HEK293 (cell line): Measurements from ENCODE around the gene TANC1.

Source experiments
- CTCF ChIA-PET: fragments of 350-600 bp; formaldehyde crosslinking; extraction: SDS; loops from one replicate; lab custom pipeline; 2021; ENCODE audit warnings: antibody characterized with exemption; lab: Yijun Ruan, JAX
- POLR2A ChIA-PET: fragments of 300-600 bp; formaldehyde crosslinking; extraction: SDS; loops from one replicate; lab custom pipeline; 2020; ENCODE audit warnings: antibody characterized with exemption, inconsistent platforms; lab: Yijun Ruan, JAX
- H3K27ac ChIP-seq: fragments of 200-500 bp; sonication (Bioruptor generic); 2 replicates; pipeline ENCODE4 v1.5.1; 2014; ENCODE audit warnings: low read depth, low read length, control low read depth, inconsistent platforms; ENCODE audit errors: extremely low read depth
- H3K36me3 ChIP-seq, 2 experiments: fragments of 200-500 bp in 1 of 2; sonication (Bioruptor generic) in 1 of 2; 1 replicate in 1 of 2; 2 replicates in 1 of 2; pipeline ENCODE4 v1.5.1; 2014 to 2017; ENCODE audit warnings: inconsistent platforms in 2 of 2, low read length in 2 of 2; ENCODE audit not compliant: control insufficient read depth in 2 of 2, insufficient read depth in 1 of 2
- H3K4me1 ChIP-seq: fragments of 200-500 bp; sonication (Bioruptor generic); 2 replicates; pipeline ENCODE4 v1.5.1; 2014; ENCODE audit warnings: mild to moderate bottlenecking, low read length, inconsistent platforms; ENCODE audit not compliant: control insufficient read depth, insufficient read depth
- H3K4me3 ChIP-seq: 2 replicates; pipeline ENCODE4 v1.5.1; 2011; ENCODE audit warnings: low read depth, mild to moderate bottlenecking, control low read depth, low read length, moderate library complexity
- H3K9me3 ChIP-seq: fragments of 200-500 bp; sonication (Bioruptor generic); 2 replicates; pipeline ENCODE4 v1.5.1; 2014; ENCODE audit warnings: low read depth, low read length, inconsistent platforms; ENCODE audit not compliant: control insufficient read depth, insufficient read depth
- EGR2 ChIP-seq: fragments of 450-650 bp; formaldehyde crosslinking; IDR thresholded peaks from 2 replicates; pipeline ENCODE4 v1.5.1; 2016; ENCODE audit warnings: low read depth, missing biosample characterization, missing genetic modification characterization
- HOXD13 ChIP-seq: sonication (generic); formaldehyde crosslinking; IDR thresholded peaks from 2 replicates; pipeline ENCODE4 v1.8.0; 2022; ENCODE audit warnings: missing genetic modification reagents, borderline replicate concordance
- ZBTB17 ChIP-seq: fragments of 450-650 bp; formaldehyde crosslinking; IDR thresholded peaks from 2 replicates; pipeline ENCODE4 v1.5.1; 2016; ENCODE audit warnings: missing biosample characterization, missing genetic modification characterization
- ZBTB8A ChIP-seq: fragments of 450-650 bp; formaldehyde crosslinking; IDR thresholded peaks from 2 replicates; pipeline ENCODE4 v1.5.1; 2016; ENCODE audit warnings: missing biosample characterization, missing genetic modification characterization
- ZFHX2 ChIP-seq: fragments of 450-650 bp; formaldehyde crosslinking; conservative IDR thresholded peaks from 2 replicates; pipeline ENCODE4 v1.5.1; 2016; ENCODE audit warnings: missing biosample characterization, missing genetic modification characterization
- ZNF248 ChIP-seq: fragments of 450-650 bp; formaldehyde crosslinking; IDR thresholded peaks from 2 replicates; pipeline ENCODE4 v1.5.1; 2017; ENCODE audit warnings: missing biosample characterization, missing genetic modification characterization
- ZNF423 ChIP-seq: fragments of 450-650 bp; formaldehyde crosslinking; IDR thresholded peaks from 2 replicates; pipeline ENCODE4 v1.5.1; 2016; ENCODE audit warnings: missing biosample characterization, missing genetic modification characterization
- ZNF426 ChIP-seq: fragments of 450-650 bp; formaldehyde crosslinking; IDR thresholded peaks from 2 replicates; pipeline ENCODE4 v1.5.1; 2017; ENCODE audit warnings: missing biosample characterization, missing genetic modification characterization, mild to moderate bottlenecking, inconsistent platforms, moderate library complexity
- ZNF488 ChIP-seq: fragments of 450-650 bp; formaldehyde crosslinking; IDR thresholded peaks from 2 replicates; pipeline ENCODE4 v1.5.1; 2016; ENCODE audit warnings: missing biosample characterization, missing genetic modification characterization
- ZNF518A ChIP-seq: fragments of 450-650 bp; formaldehyde crosslinking; conservative IDR thresholded peaks from 2 replicates; pipeline ENCODE4 v1.5.1; 2016; ENCODE audit warnings: low read depth, missing biosample characterization, missing genetic modification characterization
- ZNF521 ChIP-seq: fragments of 450-650 bp; formaldehyde crosslinking; IDR thresholded peaks from 2 replicates; pipeline ENCODE4 v1.5.1; 2017; ENCODE audit warnings: missing biosample characterization, mild to moderate bottlenecking, missing genetic modification characterization
- ZNF560 ChIP-seq: fragments of 450-650 bp; formaldehyde crosslinking; IDR thresholded peaks from 2 replicates; pipeline ENCODE4 v1.5.1; 2017; ENCODE audit warnings: missing biosample characterization, missing genetic modification characterization, borderline replicate concordance
- ZNF623 ChIP-seq: fragments of 450-650 bp; formaldehyde crosslinking; IDR thresholded peaks from 2 replicates; pipeline ENCODE4 v1.5.1; 2016; ENCODE audit warnings: missing biosample characterization, missing genetic modification characterization
- ZNF670 ChIP-seq: fragments of 450-650 bp; formaldehyde crosslinking; IDR thresholded peaks from 2 replicates; pipeline ENCODE4 v1.5.1; 2016; ENCODE audit warnings: missing biosample characterization, missing genetic modification characterization, low read depth
- ZNF837 ChIP-seq: fragments of 450-650 bp; formaldehyde crosslinking; IDR thresholded peaks from 2 replicates; pipeline ENCODE4 v1.5.1; 2016; ENCODE audit warnings: missing biosample characterization, missing genetic modification characterization
- TF ChIP-seq, protein P1 (sequence below): fragments of 450-650 bp; formaldehyde crosslinking; IDR thresholded peaks from 2 replicates; pipeline ENCODE4 v1.5.1; 2016; ENCODE audit warnings: missing biosample characterization, missing genetic modification characterization
- TF ChIP-seq, protein P2 (sequence below): fragments of 450-650 bp; formaldehyde crosslinking; IDR thresholded peaks from 2 replicates; pipeline ENCODE4 v1.5.1; 2016; ENCODE audit warnings: missing biosample characterization, missing genetic modification characterization
- TF ChIP-seq, protein P3 (sequence below): fragments of 450-650 bp; formaldehyde crosslinking; IDR thresholded peaks from 2 replicates; pipeline ENCODE4 v1.5.1; 2016; ENCODE audit warnings: missing biosample characterization, missing genetic modification characterization
- TF ChIP-seq, protein P4 (sequence below): fragments of 450-650 bp; formaldehyde crosslinking; IDR thresholded peaks from 2 replicates; pipeline ENCODE4 v1.5.1; 2016; ENCODE audit warnings: missing biosample characterization, missing genetic modification characterization

The TANC1 gene

DNA sequence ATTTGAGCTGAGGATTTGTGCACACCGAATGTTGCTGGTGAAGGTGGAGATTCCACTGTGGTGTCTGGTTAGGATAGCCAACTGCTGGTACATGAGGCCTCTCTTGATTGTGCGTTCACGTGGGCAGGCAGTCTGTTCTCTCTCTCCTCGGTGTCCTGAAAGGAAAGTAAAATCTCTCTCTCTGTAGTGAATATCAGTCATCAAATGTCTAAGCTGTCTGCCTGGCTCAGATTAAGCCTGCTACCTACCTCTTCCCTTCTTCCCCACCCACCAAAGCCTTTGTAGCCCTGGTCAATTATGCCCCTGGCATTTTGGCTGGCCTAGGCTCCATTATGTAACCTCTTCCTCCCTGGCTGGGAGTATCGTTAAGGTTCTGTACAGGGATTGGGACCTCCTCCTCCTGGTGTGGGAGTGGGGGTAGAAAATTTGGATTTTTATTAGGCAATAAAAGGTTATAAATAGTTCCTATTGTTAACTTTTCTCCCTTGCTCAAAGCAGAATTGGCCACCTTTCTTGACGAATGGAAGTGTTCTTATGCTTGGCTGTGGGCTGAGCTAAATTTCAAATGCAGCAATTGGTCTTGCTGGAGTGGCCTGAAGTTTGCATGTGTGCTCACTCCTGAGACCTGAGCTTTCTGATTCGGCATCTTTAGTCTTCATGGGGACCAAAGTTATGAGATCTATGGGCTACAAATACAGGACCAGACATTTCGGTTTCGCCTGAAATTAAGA is 169.2 kb downstream of the TANC1 start:
- no peak overlapping the region for H3K4me3 ChIP-seq
- no peaks in the 10 kb centered on the region for H3K36me3 ChIP-seq
- H3K27ac ChIP-seq = no peak overlapping the region
- POLR2A ChIA-PET = interaction anchor here (0.6 to 1.1 kb wide), 2 partner anchors 10 to 175 kb away, joined by 3 read pairs; no protein-coding TSS in a partner anchor
- TF ChIP-seq EGR2 (peak; percentile 78), ZFHX2 (tag by site-specific recombination) (peak; percentile 75), ZNF426 (no peak), ZNF560 (no peak), ZNF423 (tag by site-specific recombination) (no peak), HOXD13 (0 out of 2 replicates have a peak, but pooled peaks have one; percentile 58), ZNF837 (tag by site-specific recombination) (no peak)
- CTCF ChIA-PET = interaction anchor here (0.6 to 0.7 kb wide), 2 partner anchors 12 to 19 kb away, joined by 3 to 4 read pairs; no protein-coding TSS in a partner anchor
- H3K9me3 ChIP-seq = no peaks in the 10 kb centered on the region
- H3K4me1 ChIP-seq = peaks cover 12% of the 10 kb centered on the region

GRCh38 chr2:159138642-159139182 is 170.3 kb downstream of the TANC1 start:
- no peak overlapping the region for H3K4me3 ChIP-seq
- H3K9me3 ChIP-seq = no peaks in the 10 kb centered on the region
- H3K36me3 ChIP-seq = no peaks in the 10 kb centered on the region
- H3K27ac ChIP-seq = no peak overlapping the region
- peaks cover 12% of the 10 kb centered on the region for H3K4me1 ChIP-seq
- ChIA-PET POLR2A (no interaction called here), CTCF (interaction anchor here (2.8 kb wide), 1 partner anchor 20 kb away, joined by 9 read pairs; no protein-coding TSS in a partner anchor)
- TF ChIP-seq ZNF488 (tag by site-specific recombination) (no peak), ZNF521 (no peak), ZBTB17 (tag by site-specific recombination) (no peak), ZNF248 (tag by site-specific recombination) (no peak), ZNF670 (tag by site-specific recombination) (no peak), ZNF518A (tag by site-specific recombination) (no peak), ZBTB8A (tag by site-specific recombination) (no peak), ZNF623 (tag by site-specific recombination) (no peak)
- TF ChIP-seq, protein P1, sequence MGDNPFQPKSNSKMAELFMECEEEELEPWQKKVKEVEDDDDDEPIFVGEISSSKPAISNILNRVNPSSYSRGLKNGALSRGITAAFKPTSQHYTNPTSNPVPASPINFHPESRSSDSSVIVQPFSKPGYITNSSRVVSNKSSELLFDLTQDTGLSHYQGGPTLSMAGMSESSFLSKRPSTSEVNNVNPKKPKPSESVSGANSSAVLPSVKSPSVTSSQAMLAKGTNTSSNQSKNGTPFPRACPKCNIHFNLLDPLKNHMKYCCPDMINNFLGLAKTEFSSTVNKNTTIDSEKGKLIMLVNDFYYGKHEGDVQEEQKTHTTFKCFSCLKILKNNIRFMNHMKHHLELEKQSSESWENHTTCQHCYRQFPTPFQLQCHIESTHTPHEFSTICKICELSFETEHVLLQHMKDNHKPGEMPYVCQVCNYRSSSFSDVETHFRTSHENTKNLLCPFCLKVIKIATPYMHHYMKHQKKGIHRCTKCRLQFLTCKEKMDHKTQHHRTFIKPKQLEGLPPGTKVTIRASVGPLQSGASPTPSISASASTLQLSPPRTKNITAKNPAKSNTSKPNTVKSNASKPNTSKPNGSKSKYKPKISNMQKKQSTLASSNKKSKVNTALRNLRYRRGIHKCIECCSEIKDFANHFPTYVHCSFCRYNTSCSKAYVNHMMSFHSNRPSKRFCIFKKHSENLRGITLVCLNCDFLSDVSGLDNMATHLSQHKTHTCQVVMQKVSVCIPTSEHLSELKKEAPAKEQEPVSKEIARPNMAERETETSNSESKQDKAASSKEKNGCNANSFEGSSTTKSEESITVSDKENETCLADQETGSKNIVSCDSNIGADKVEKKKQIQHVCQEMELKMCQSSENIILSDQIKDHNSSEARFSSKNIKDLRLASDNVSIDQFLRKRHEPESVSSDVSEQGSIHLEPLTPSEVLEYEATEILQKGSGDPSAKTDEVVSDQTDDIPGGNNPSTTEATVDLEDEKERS = no peak
- TF ChIP-seq, protein P2, sequence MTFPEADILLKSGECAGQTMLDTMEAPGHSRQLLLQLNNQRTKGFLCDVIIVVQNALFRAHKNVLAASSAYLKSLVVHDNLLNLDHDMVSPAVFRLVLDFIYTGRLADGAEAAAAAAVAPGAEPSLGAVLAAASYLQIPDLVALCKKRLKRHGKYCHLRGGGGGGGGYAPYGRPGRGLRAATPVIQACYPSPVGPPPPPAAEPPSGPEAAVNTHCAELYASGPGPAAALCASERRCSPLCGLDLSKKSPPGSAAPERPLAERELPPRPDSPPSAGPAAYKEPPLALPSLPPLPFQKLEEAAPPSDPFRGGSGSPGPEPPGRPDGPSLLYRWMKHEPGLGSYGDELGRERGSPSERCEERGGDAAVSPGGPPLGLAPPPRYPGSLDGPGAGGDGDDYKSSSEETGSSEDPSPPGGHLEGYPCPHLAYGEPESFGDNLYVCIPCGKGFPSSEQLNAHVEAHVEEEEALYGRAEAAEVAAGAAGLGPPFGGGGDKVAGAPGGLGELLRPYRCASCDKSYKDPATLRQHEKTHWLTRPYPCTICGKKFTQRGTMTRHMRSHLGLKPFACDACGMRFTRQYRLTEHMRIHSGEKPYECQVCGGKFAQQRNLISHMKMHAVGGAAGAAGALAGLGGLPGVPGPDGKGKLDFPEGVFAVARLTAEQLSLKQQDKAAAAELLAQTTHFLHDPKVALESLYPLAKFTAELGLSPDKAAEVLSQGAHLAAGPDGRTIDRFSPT (tag by site-specific recombination) = no peak
- TF ChIP-seq, protein P3, sequence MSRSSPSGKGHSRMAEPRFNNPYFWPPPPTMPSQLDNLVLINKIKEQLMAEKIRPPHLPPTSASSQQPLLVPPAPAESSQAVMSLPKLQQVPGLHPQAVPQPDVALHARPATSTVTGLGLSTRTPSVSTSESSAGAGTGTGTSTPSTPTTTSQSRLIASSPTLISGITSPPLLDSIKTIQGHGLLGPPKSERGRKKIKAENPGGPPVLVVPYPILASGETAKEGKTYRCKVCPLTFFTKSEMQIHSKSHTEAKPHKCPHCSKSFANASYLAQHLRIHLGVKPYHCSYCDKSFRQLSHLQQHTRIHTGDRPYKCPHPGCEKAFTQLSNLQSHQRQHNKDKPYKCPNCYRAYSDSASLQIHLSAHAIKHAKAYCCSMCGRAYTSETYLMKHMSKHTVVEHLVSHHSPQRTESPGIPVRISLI (tag by site-specific recombination) = no peak
- TF ChIP-seq, protein P4, sequence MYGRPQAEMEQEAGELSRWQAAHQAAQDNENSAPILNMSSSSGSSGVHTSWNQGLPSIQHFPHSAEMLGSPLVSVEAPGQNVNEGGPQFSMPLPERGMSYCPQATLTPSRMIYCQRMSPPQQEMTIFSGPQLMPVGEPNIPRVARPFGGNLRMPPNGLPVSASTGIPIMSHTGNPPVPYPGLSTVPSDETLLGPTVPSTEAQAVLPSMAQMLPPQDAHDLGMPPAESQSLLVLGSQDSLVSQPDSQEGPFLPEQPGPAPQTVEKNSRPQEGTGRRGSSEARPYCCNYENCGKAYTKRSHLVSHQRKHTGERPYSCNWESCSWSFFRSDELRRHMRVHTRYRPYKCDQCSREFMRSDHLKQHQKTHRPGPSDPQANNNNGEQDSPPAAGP (tag by site-specific recombination) = no peak
